ENCODE measurements around the gene ATXN7. TPM values are rescaled to one million over a fixed set of nuclear protein-coding genes. Genes with fewer than 3 reads are reported as not detected.
A peak's percentile ranks its signal among the peaks of the same experiment; 100 is the strongest.

The ATXN7 gene
- total and polyA plus RNA-seq, 10 of the 15 experiments (the other 5 are each of a cell fraction or from before 2014, with no cell fraction given) = 0.83 to 24.6 (median 8.5) TPM

GRCh38 chr3:63952248-63952594, 88.6 kb downstream of the ATXN7 start:
- Histone ChIP-seq H3K4me3 (no peak overlapping the region), H3K9me3 (replicated peaks; ENCODE audit: control insufficient read depth, insufficient read depth, low read length) (no peaks in the 10 kb centered on the region), H3K9ac (ENCODE audit: control insufficient read depth, insufficient read depth, low read length) (no peak overlapping the region), H3K27me3 (replicated peaks in 1 of 2; ENCODE audit: control insufficient read depth in 2 of 2, insufficient read depth in 2 of 2, low read length in 1 of 2) (no peaks in the 10 kb centered on the region), H2AFZ (ENCODE audit: control insufficient read depth, low read depth, low read length) (no peak overlapping the region), H3K79me2 (ENCODE audit: control insufficient read depth, insufficient read depth, low read length) (no peaks in the 10 kb centered on the region; the same call in none of the 2 replicates), H4K20me1 (ENCODE audit: control insufficient read depth, insufficient read depth) (no peaks in the 10 kb centered on the region), H3K27ac (ENCODE audit: control insufficient read depth, insufficient read depth) (no peak overlapping the region), H3K4me1 (ENCODE audit: control insufficient read depth, insufficient read depth, low read length) (peaks cover 7% of the 10 kb centered on the region), H3K36me3 (ENCODE audit: control insufficient read depth in 2 of 2, insufficient read depth in 2 of 2, low read length in 1 of 2) (peaks cover 3 to 9% of the 10 kb centered on the region in 2 experiments), H3K4me2 (ENCODE audit: control insufficient read depth, insufficient read depth) (no peak overlapping the region)
- ChIA-PET CTCF (interaction anchor here (1.4 to 2.0 kb wide), 4 partner anchors 10 to 72 kb away, joined by 3 to 18 read pairs (median 7); partner anchors contain the start of gene PSMD6), POLR2A (no interaction called here), RAD21 (ENCODE audit: unreplicated experiment) (interaction anchor here (1.4 to 1.9 kb wide), 2 partner anchors 8 to 13 kb away, joined by 3 to 5 read pairs; no protein-coding TSS in a partner anchor), SMC1A (ENCODE audit: uncharacterized antibody, unreplicated experiment) (interaction anchor here (1.1 to 3.5 kb wide), 5 partner anchors 9 to 82 kb away, joined by 3 to 32 read pairs (median 4); no protein-coding TSS in a partner anchor)
- ATAC-seq (peak; percentile 17; the same call in 1 of the 3 replicates), DNase-seq (ENCODE audit: low read depth, low spot score) (no peak), FAIRE-seq (no peak)
- TF ChIP-seq ZBTB4 (CRISPR knock-in tag; IDR thresholded peaks at IDR 0.05) (no peak), ZBTB11 (CRISPR knock-in tag; IDR thresholded peaks at IDR 0.05) (no peak), RB1 (IDR thresholded peaks at IDR 0.05; ENCODE audit: borderline replicate concordance) (no peak), CBX5 (IDR thresholded peaks at IDR 0.05; ENCODE audit: low read depth) (no peak), CBX3 (IDR thresholded peaks at IDR 0.05; ENCODE audit: borderline replicate concordance, low read depth) (no peak), BCL3 (IDR thresholded peaks at IDR 0.05; ENCODE audit: borderline replicate concordance, insufficient read depth, low read depth, low read length, poor library complexity, severe bottlenecking) (no peak), SREBF2 (IDR thresholded peaks at IDR 0.05; ENCODE audit: low read length) (no peak)
- 94% methylated on average over 2 of the region's 2 CpGs for WGBS (ENCODE audit: insufficient coverage, insufficient replicate concordance, low lambda C conversion rate, missing lambda C conversion rate)
- intact Hi-C loops (cut with micrococcal nuclease; ENCODE audit: unreplicated experiment) (no loop called here), in situ Hi-C loops (cut with MboI) (no loop called here)
- BruUV-seq (replicated peaks) = no TSS peak

Measured in GM12878 (cell line).